GM21825 (cell line): ENCODE data around the gene PTPRM.

ENCODE experiments used
- ATAC-seq: cut with Tn5 transposase; IDR thresholded peaks from one replicate; pipeline ENCODE4 v1.9.1; 2021; ENCODE audit warnings: mild to moderate bottlenecking, moderate library complexity; ENCODE audit not compliant: unreplicated experiment

PTPRM gene

GRCh38 chr18:8081267-8081666, 514.2 kb downstream of the PTPRM start:
- no peak for ATAC-seq

- no peak for ATAC-seq
Measured at GRCh38 chr18:8081872-8082553, 514.9 kb downstream of the PTPRM start.

GRCh38 chr18:8084160-8084559, 517.0 kb downstream of the PTPRM start:
- no peak for ATAC-seq

GRCh38 chr18:8088626-8089025, 521.5 kb downstream of the PTPRM start:
- ATAC-seq, result no peak

- no peak for ATAC-seq
Measured at GRCh38 chr18:8091035-8091434, 523.9 kb downstream of the PTPRM start.

- ATAC-seq, result no peak
Measured at GRCh38 chr18:8095947-8096570, 528.9 kb downstream of the PTPRM start.

GRCh38 chr18:8097399-8097798, 530.3 kb downstream of the PTPRM start:
- no peak for ATAC-seq

GRCh38 chr18:8097927-8098326, 530.8 kb downstream of the PTPRM start:
- ATAC-seq, result no peak

GRCh38 chr18:8106603-8107002, 539.5 kb downstream of the PTPRM start:
- no peak for ATAC-seq

GRCh38 chr18:8107426-8107825, 540.3 kb downstream of the PTPRM start:
- no peak for ATAC-seq

GRCh38 chr18:8114480-8114879, 547.4 kb downstream of the PTPRM start:
- ATAC-seq, result no peak

- no peak for ATAC-seq
Measured at GRCh38 chr18:8116341-8117005, 549.4 kb downstream of the PTPRM start.

- ATAC-seq, result no peak
Measured at GRCh38 chr18:8117006-8117371, 549.9 kb downstream of the PTPRM start.

GRCh38 chr18:8121101-8121500, 554.0 kb downstream of the PTPRM start:
- no peak for ATAC-seq

- no peak for ATAC-seq
Measured at GRCh38 chr18:8121942-8122480, 554.9 kb downstream of the PTPRM start.

GRCh38 chr18:8124232-8125146, 557.4 kb downstream of the PTPRM start:
- no peak for ATAC-seq

- no peak for ATAC-seq
Measured at GRCh38 chr18:8130096-8130495, 563.0 kb downstream of the PTPRM start.

GRCh38 chr18:8133032-8133431, 565.9 kb downstream of the PTPRM start:
- ATAC-seq, result no peak

GRCh38 chr18:8133888-8134287, 566.8 kb downstream of the PTPRM start:
- no peak for ATAC-seq

GRCh38 chr18:8139127-8139527, 572.0 kb downstream of the PTPRM start:
- ATAC-seq, result no peak

- no peak for ATAC-seq
Measured at GRCh38 chr18:8139891-8140406, 572.8 kb downstream of the PTPRM start.
